ENCODE data around the gene GPR156.

- no peak for TF ChIP-seq CTCF (IDR thresholded peaks at IDR 0.05; ENCODE audit: insufficient read depth, low read length, poor library complexity, severe bottlenecking)
- no peak for TF ChIP-seq EZH2phosphoT487 (conservative IDR thresholded peaks at IDR 0.05; ENCODE audit: low read length)
Observed at GRCh38 chr3:120265989-120266388, 19.0 kb downstream of the GPR156 start.
